ENCODE results near the gene ZSCAN12.
"Not testable (repeated sequence)": the region's sequence is repeated elsewhere in the genome, so short reads cannot be mapped to it uniquely, and the experiment has no call there.

Gene ZSCAN12

GRCh38 chr6:28410767-28411166 lies 11.2 kb upstream of the ZSCAN12 start:
- H3K27me3 Mint-ChIP-seq, result peaks cover 44% of the 10 kb centered on the region

GRCh38 chr6:28408076-28408802 lies 8.7 kb upstream of the ZSCAN12 start:
- H3K27ac Mint-ChIP-seq, result peak overlapping the region; percentile 26
- H3K27me3 Mint-ChIP-seq, result peaks cover 53% of the 10 kb centered on the region
- H3K4me1 Mint-ChIP-seq (ENCODE audit: low read depth), result peaks cover 14% of the 10 kb centered on the region
- no peaks in the 10 kb centered on the region for H3K9me3 Mint-ChIP-seq
- no peak for DNase-seq
- H3K4me3 Mint-ChIP-seq, result no peak overlapping the region
- H3K36me3 Mint-ChIP-seq (ENCODE audit: low read depth), result no peaks in the 10 kb centered on the region

More at GRCh38 chr6:28410767-28411166, 11.2 kb upstream of the ZSCAN12 start:
- peaks cover 14% of the 10 kb centered on the region for H3K4me1 Mint-ChIP-seq (ENCODE audit: low read depth)
- DNase-seq, result no peak
- no peak overlapping the region for H3K4me3 Mint-ChIP-seq
- no peaks in the 10 kb centered on the region for H3K36me3 Mint-ChIP-seq (ENCODE audit: low read depth)
- H3K9me3 Mint-ChIP-seq, result no peaks in the 10 kb centered on the region
- no peak overlapping the region for H3K27ac Mint-ChIP-seq

GRCh38 chr6:28407401-28407800 lies 7.9 kb upstream of the ZSCAN12 start:
- H3K4me1 Mint-ChIP-seq (ENCODE audit: low read depth), result peaks cover 14% of the 10 kb centered on the region
- peaks cover 58% of the 10 kb centered on the region for H3K27me3 Mint-ChIP-seq
- no peak overlapping the region for H3K27ac Mint-ChIP-seq
- no peaks in the 10 kb centered on the region for H3K9me3 Mint-ChIP-seq
- H3K4me3 Mint-ChIP-seq, result no peak overlapping the region
- H3K36me3 Mint-ChIP-seq (ENCODE audit: low read depth), result no peaks in the 10 kb centered on the region
- DNase-seq, result no peak

- Mint-ChIP-seq H3K4me1 (ENCODE audit: low read depth) (peaks cover 20% of the 10 kb centered on the region), H3K36me3 (ENCODE audit: low read depth) (peaks cover 12% of the 10 kb centered on the region), H3K27me3 (peaks cover 55% of the 10 kb centered on the region)
- H3K9me3 Mint-ChIP-seq, H3K4me3 Mint-ChIP-seq, DNase-seq, H3K27ac Mint-ChIP-seq: not testable (repeated sequence)
Observed at GRCh38 chr6:28403923-28404322, 4.4 kb upstream of the ZSCAN12 start.

- Mint-ChIP-seq H3K27ac (no peak overlapping the region), H3K36me3 (ENCODE audit: low read depth) (peaks cover 26% of the 10 kb centered on the region), H3K4me3 (no peak overlapping the region), H3K9me3 (no peaks in the 10 kb centered on the region), H3K27me3 (peaks cover 55% of the 10 kb centered on the region), H3K4me1 (ENCODE audit: low read depth) (peaks cover 19% of the 10 kb centered on the region)
- no peak for DNase-seq
Observed at GRCh38 chr6:28402197-28402596, 2.6 kb upstream of the ZSCAN12 start.

GRCh38 chr6:28401172-28401571 lies 1.6 kb upstream of the ZSCAN12 start:
- H3K4me1 Mint-ChIP-seq (ENCODE audit: low read depth), result peaks cover 30% of the 10 kb centered on the region
- peaks cover 45% of the 10 kb centered on the region for H3K27me3 Mint-ChIP-seq
- H3K36me3 Mint-ChIP-seq (ENCODE audit: low read depth), result peaks cover 36% of the 10 kb centered on the region
- no peak overlapping the region for H3K27ac Mint-ChIP-seq
- H3K9me3 Mint-ChIP-seq, result no peaks in the 10 kb centered on the region
- no peak overlapping the region for H3K4me3 Mint-ChIP-seq
- no peak for DNase-seq

- peaks cover 47% of the 10 kb centered on the region for H3K36me3 Mint-ChIP-seq (ENCODE audit: low read depth)
- no peak for DNase-seq
- peak overlapping the region; percentile 96 for H3K4me3 Mint-ChIP-seq
- H3K9me3 Mint-ChIP-seq, result no peaks in the 10 kb centered on the region
- peak overlapping the region; percentile 95 for H3K27ac Mint-ChIP-seq
- peaks cover 39% of the 10 kb centered on the region for H3K27me3 Mint-ChIP-seq
- peaks cover 40% of the 10 kb centered on the region for H3K4me1 Mint-ChIP-seq (ENCODE audit: low read depth)
Observed at GRCh38 chr6:28400122-28400451, 540 bp upstream of the ZSCAN12 start.

- DNase-seq, result no peak
- Mint-ChIP-seq H3K9me3 (no peaks in the 10 kb centered on the region), H3K27me3 (peaks cover 7% of the 10 kb centered on the region), H3K4me3 (no peak overlapping the region), H3K36me3 (ENCODE audit: low read depth) (peaks cover 85% of the 10 kb centered on the region), H3K27ac (no peak overlapping the region), H3K4me1 (ENCODE audit: low read depth) (peaks cover 50% of the 10 kb centered on the region)
Observed at GRCh38 chr6:28395918-28396317, 3.6 kb downstream of the ZSCAN12 start.

GRCh38 chr6:28393912-28394662 lies 5.5 kb downstream of the ZSCAN12 start:
- DNase-seq, result no peak
- Mint-ChIP-seq H3K27ac (no peak overlapping the region), H3K4me1 (ENCODE audit: low read depth) (peaks cover 43% of the 10 kb centered on the region), H3K36me3 (ENCODE audit: low read depth) (peaks cover 92% of the 10 kb centered on the region), H3K9me3 (no peaks in the 10 kb centered on the region), H3K4me3 (no peak overlapping the region), H3K27me3 (no peaks in the 10 kb centered on the region)

GRCh38 chr6:28390688-28391087 lies 8.9 kb downstream of the ZSCAN12 start:
- no peaks in the 10 kb centered on the region for H3K27me3 Mint-ChIP-seq
- H3K4me3 Mint-ChIP-seq, result no peak overlapping the region
- H3K27ac Mint-ChIP-seq, result no peak overlapping the region
- no peak for DNase-seq
- no peaks in the 10 kb centered on the region for H3K9me3 Mint-ChIP-seq
- peaks cover 94% of the 10 kb centered on the region for H3K36me3 Mint-ChIP-seq (ENCODE audit: low read depth)
- H3K4me1 Mint-ChIP-seq (ENCODE audit: low read depth), result peaks cover 19% of the 10 kb centered on the region

- Mint-ChIP-seq H3K27me3 (no peaks in the 10 kb centered on the region), H3K36me3 (ENCODE audit: low read depth) (peaks cover 96% of the 10 kb centered on the region), H3K27ac (no peak overlapping the region), H3K9me3 (peaks cover 3% of the 10 kb centered on the region), H3K4me3 (no peak overlapping the region), H3K4me1 (ENCODE audit: low read depth) (peaks cover 21% of the 10 kb centered on the region)
- DNase-seq, result no peak
Observed at GRCh38 chr6:28384143-28384533, 15.4 kb downstream of the ZSCAN12 start.

- Mint-ChIP-seq H3K27me3 (no peaks in the 10 kb centered on the region), H3K4me1 (ENCODE audit: low read depth) (peaks cover 19% of the 10 kb centered on the region), H3K36me3 (ENCODE audit: low read depth) (peaks cover 93% of the 10 kb centered on the region), H3K9me3 (peaks cover 3% of the 10 kb centered on the region), H3K27ac (peak overlapping the region; percentile 63), H3K4me3 (peak overlapping the region; percentile 64)
- peak; percentile 61 for DNase-seq
Observed at GRCh38 chr6:28383235-28384142, 16.1 kb downstream of the ZSCAN12 start.

GRCh38 chr6:28380381-28380780 lies 19.2 kb downstream of the ZSCAN12 start:
- Mint-ChIP-seq H3K27me3 (no peaks in the 10 kb centered on the region), H3K9me3 (peaks cover 3% of the 10 kb centered on the region), H3K27ac (no peak overlapping the region), H3K4me3 (no peak overlapping the region), H3K4me1 (ENCODE audit: low read depth) (peaks cover 17% of the 10 kb centered on the region), H3K36me3 (ENCODE audit: low read depth) (peaks cover 85% of the 10 kb centered on the region)
- DNase-seq, result no peak

GRCh38 chr6:28378644-28379043 lies 20.9 kb downstream of the ZSCAN12 start:
- Mint-ChIP-seq H3K4me3 (no peak overlapping the region), H3K9me3 (peaks cover 3% of the 10 kb centered on the region), H3K27me3 (no peaks in the 10 kb centered on the region), H3K4me1 (ENCODE audit: low read depth) (peaks cover 10% of the 10 kb centered on the region), H3K27ac (no peak overlapping the region), H3K36me3 (ENCODE audit: low read depth) (peaks cover 74% of the 10 kb centered on the region)
- no peak for DNase-seq

Data from activated T-cell treated with anti-CD3 and anti-CD28 coated beads, Interleukin-2, amount 50 U/mL, for 24 hours (primary cell).